ENCODE data around the gene NR4A3.

DNA sequence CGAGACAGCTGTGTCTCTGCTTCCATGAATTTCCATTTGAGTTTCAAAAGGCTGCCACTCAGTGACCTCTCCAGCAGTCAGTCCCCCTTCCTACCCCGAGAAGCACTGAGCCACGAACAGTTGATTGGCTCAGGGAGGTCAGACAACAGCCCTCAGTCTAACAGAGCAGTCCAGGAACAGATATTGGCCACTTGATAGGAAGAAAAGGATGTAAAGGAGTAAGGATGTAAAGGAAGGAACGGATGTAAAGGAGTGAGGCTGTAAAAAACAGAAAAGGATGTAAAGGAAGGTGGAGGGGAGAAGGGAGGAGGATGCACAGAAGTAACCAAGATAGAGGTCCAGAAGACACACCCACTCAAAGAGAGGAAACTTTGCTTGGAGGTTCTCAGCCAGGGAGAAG is 3.2 kb upstream of the NR4A3 start:
- TF ChIP-seq, protein P1, sequence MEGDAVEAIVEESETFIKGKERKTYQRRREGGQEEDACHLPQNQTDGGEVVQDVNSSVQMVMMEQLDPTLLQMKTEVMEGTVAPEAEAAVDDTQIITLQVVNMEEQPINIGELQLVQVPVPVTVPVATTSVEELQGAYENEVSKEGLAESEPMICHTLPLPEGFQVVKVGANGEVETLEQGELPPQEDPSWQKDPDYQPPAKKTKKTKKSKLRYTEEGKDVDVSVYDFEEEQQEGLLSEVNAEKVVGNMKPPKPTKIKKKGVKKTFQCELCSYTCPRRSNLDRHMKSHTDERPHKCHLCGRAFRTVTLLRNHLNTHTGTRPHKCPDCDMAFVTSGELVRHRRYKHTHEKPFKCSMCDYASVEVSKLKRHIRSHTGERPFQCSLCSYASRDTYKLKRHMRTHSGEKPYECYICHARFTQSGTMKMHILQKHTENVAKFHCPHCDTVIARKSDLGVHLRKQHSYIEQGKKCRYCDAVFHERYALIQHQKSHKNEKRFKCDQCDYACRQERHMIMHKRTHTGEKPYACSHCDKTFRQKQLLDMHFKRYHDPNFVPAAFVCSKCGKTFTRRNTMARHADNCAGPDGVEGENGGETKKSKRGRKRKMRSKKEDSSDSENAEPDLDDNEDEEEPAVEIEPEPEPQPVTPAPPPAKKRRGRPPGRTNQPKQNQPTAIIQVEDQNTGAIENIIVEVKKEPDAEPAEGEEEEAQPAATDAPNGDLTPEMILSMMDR (IDR thresholded peaks at IDR 0.05; ENCODE audit: borderline replicate concordance, extremely low read depth, low read length, poor library complexity, severe bottlenecking): no peak
- no peak for TF ChIP-seq EZH2 (IDR thresholded peaks at IDR 0.05; ENCODE audit: borderline replicate concordance, low read depth, low read length, severe bottlenecking)

Measured in DND-41 (cell line).